GM18951 (cell line): ENCODE results near the gene MARK2.

ENCODE experiments used
- POLR2A ChIP-seq: IDR thresholded peaks from 4 replicates; pipeline ENCODE4 v1.6.1; 2011; ENCODE audit warnings: mild to moderate bottlenecking; ENCODE audit not compliant: insufficient read length, insufficient read depth; ENCODE audit errors: extremely low read depth
- in situ Hi-C: fragments of 300-500 bp; cut with MboI; formaldehyde crosslinking; loops from one replicate; pipeline ENCODE4 v1.12.0; 2022; ENCODE audit warnings: low sequenced_read_pairs, mixed read lengths, inconsistent platforms; ENCODE audit not compliant: unreplicated experiment

The MARK2 gene

GRCh38 chr11:63887386-63887999, 48.6 kb downstream of the MARK2 start:
- in situ Hi-C loops = no loop called here
- TF ChIP-seq POLR2A = no peak

DNA sequence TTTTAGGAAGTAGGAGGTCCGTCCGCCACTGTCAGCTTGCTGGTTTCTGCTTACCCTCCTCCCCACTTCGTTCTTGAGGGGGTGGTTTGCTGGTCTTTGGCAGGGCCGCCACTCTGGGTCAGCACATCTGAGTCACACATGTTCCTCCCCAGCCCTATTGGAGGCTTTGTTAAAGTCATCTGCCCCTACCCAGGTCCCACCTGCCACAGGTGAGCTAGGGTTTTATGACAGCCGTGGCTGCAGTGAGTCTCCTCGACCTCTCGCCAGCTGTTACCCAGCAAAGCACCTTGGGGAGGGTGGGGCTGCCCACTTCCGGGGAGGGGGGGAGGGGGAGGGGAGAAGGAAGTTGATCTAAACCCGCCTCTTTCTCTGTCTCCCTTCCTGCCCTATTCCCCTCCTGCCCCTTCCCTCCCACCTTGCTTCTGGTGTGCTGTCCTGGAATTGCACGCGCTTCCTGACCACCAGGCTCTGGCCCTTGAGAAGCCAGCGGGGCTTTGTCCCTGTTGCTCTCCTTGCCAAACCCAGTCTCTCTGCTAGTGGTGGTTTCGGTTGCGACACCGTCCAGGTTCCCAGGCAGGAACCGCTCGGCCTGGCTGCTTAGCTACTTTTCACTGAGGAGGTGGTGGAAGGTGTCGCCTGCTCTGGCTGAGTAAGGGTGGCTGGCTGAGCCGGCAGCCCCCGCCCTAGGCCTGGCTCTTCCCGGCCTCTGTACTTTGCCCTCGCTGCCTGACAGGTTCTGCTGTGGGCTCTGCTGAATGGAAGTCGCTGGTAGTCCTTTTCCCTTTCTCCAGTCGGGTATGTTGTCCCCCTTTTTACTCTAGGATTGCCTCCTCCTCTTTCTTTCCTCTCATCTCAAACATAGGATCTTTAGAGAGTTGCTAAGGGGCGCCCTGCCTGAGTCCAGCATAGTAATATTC, 49.5 kb downstream of the MARK2 start:
- peak; percentile 57 for TF ChIP-seq POLR2A

GRCh38 chr11:63889344-63889743, 50.4 kb downstream of the MARK2 start:
- in situ Hi-C loops = no loop called here
- TF ChIP-seq POLR2A = no peak

More for the DNA sequence above, 49.5 kb downstream of the MARK2 start:
- in situ Hi-C loops = no loop called here

DNA sequence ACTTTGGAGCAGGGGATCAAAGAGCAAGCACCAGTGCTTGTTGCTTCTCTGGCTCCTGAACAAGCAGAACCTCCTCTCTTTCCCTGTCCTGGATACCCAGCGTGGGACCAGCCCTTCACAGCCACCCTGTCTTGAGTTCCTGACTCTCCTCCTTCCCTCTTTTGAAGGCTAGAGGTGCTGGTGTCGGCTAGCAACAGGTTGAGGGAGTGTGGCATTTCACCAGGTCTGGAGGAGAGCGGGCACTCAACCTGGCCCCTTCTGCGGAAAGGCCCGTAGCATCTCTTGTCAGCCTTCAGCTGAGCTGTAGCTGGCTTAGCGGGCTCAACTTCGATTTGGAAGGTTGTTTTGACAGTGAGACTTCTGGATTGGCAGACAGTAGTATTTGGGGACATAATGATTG, 51.5 kb downstream of the MARK2 start:
- in situ Hi-C loops = no loop called here
- TF ChIP-seq POLR2A = no peak

- in situ Hi-C loops = no loop called here
- TF ChIP-seq POLR2A = no peak
These were observed 53.3 kb downstream of the MARK2 start for GRCh38 chr11:63892228-63892627.

- in situ Hi-C loops = no loop called here
- no peak for TF ChIP-seq POLR2A
These were observed 54.4 kb downstream of the MARK2 start for GRCh38 chr11:63893355-63893754.

DNA sequence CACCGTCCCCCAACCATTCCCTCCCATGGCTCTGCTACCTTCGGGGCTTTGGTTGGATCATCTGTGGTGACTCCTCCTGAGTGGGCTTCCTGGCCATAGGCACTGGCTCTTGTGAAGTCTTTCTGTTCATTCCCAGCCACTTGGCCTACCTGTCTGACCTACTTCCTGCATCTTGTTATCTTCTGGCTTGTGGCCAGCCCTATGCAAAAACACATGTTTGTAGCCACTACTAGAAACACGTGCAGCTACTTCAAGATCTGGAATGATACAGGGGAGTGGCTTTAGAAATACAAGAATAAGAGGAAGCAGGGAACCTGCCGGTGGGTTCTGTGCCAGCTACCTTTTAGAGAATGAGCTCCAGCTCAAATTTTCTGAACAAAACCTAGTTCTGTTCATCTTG, 57.2 kb downstream of the MARK2 start:
- in situ Hi-C loops = no loop called here
- no peak for TF ChIP-seq POLR2A

DNA sequence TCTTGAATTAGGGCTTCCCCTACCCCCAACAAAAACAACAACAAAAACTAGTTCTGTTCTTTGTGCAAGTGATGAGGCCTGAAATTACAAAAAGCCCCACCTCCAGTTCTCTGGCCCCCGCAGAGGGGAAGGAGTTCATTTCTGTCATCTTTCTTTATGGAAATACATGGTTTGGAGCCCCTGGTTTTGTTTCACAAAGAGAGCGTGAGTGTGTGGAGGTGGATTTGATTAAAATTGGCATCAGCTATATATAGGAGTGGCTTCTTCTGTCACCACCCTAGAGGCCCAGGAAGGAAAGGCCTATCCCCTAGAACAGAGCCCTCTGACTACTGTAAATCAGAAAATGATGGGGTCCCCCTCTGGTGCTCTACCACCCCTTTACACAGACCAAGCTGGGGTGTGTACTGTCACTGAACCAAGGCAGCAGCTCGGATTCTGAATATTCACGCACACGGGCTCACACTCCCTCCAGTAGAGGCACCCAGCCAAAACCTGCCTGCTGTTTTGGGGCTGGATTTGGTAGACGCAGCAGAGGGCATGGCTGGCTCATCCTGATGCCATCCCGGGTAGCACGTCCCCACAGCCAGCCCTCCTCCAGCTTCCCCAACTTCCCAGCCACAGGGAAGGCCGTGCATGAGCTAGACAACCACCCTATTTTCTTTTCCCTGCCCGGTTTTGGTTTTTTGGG, 58.7 kb downstream of the MARK2 start:
- in situ Hi-C loops = no loop called here
- no peak for TF ChIP-seq POLR2A

- no peak for TF ChIP-seq POLR2A
- in situ Hi-C loops = no loop called here
These were observed 62.8 kb downstream of the MARK2 start for GRCh38 chr11:63901660-63902059.

- in situ Hi-C loops = no loop called here
- no peak for TF ChIP-seq POLR2A
These were observed 65.0 kb downstream of the MARK2 start for GRCh38 chr11:63903884-63904283.

- in situ Hi-C loops = no loop called here
- no peak for TF ChIP-seq POLR2A
These were observed 65.8 kb downstream of the MARK2 start for GRCh38 chr11:63904743-63905142.

GRCh38 chr11:63905179-63905578, 66.3 kb downstream of the MARK2 start:
- TF ChIP-seq POLR2A = no peak
- in situ Hi-C loops = no loop called here

DNA sequence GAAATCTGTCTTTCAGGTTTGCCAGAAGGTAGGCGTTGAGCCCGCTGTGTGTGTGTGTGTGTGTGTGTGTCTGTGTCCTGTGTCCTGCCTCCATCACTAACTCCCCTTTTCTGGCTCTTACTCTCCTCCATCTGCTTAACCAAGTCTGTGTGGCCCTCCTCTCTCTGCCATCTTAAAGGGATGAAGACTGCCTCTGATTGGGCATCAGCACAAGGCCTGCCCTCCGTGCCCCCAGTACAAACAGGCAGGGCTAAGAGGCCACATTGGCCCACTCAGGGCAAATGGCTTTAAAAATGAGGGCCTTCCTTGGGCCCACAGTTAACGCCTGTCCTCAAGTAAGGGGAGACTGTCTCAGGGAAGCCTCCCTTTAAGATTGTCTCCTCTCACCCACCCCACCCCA, 67.2 kb downstream of the MARK2 start:
- in situ Hi-C loops = no loop called here
- TF ChIP-seq POLR2A = no peak

DNA sequence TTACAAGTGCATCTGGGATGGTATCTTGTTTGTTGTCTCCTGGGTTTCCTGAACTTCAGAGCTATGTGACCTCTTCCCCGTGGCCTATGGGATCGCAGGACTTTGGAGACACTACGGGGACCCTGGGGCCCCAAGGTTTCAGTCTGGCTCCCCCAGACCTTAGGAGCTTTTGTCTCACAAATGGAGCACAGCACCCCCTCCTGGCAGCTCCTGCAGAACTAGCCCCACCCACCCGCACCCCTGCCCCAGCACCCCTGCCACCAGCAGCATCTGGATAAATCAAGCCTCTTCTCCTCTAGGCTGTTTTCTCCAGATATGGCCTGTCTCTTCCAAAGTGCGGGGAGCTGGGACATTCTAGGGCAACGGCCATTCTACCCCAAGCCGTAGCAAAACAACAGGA, 67.7 kb downstream of the MARK2 start:
- no peak for TF ChIP-seq POLR2A
- in situ Hi-C loops = no loop called here

- in situ Hi-C loops = no loop called here
These were observed 68.2 kb downstream of the MARK2 start for GRCh38 chr11:63907063-63907462.

More at GRCh38 chr11:63907063-63907462, 68.2 kb downstream of the MARK2 start:
- no peak for TF ChIP-seq POLR2A
